Liver (tissue), 9 donors: ENCODE results near the gene EXOSC5. TPM values are rescaled to one million over a fixed set of nuclear protein-coding genes. Genes with fewer than 3 reads are reported as not detected.

Source experiments
- DNase-seq: peaks from one replicate; pipeline ENCODE4 v3.0.0-alpha.2; 2017; ENCODE audit warnings: low spot score
- H3K27ac ChIP-seq, 2 donors: one replicate each; pipeline ENCODE4 v1.7.0; 2013; ENCODE audit warnings: inconsistent platforms in 2 of 2, low read length in 2 of 2, control low read depth in 1 of 2, low read depth in 1 of 2, mild to moderate bottlenecking in 1 of 2
- H3K27me3 ChIP-seq, 4 donors: one replicate each; pipeline versions ENCODE4 v1.6.1 to v1.7.0; 2013; ENCODE audit warnings: low read length in 3 of 4, inconsistent platforms in 1 of 4, mild to moderate bottlenecking in 1 of 4, moderate library complexity in 1 of 4; ENCODE audit not compliant: control insufficient read depth in 4 of 4, insufficient read depth in 4 of 4
- H3K36me3 ChIP-seq, 4 donors: one replicate each; pipeline versions ENCODE4 v1.6.1 to v1.7.0; 2013; ENCODE audit warnings: low read length in 3 of 4, mild to moderate bottlenecking in 3 of 4, low read depth in 1 of 4, moderate library complexity in 1 of 4; ENCODE audit not compliant: control insufficient read depth in 4 of 4, insufficient read depth in 3 of 4
- H3K4me1 ChIP-seq, 4 donors: one replicate each; pipeline versions ENCODE4 v1.6.1 to v1.7.0; 2013; ENCODE audit warnings: low read length in 3 of 4, mild to moderate bottlenecking in 3 of 4, moderate library complexity in 1 of 4; ENCODE audit not compliant: control insufficient read depth in 4 of 4, insufficient read depth in 4 of 4
- H3K4me3 ChIP-seq, 3 donors: one replicate each; pipeline versions ENCODE4 v1.6.1 to v1.7.0; 2013; ENCODE audit warnings: low read length in 3 of 3, control low read depth in 1 of 3, low read depth in 1 of 3, mild to moderate bottlenecking in 1 of 3
- H3K9ac ChIP-seq, 2 donors: one replicate each; pipeline ENCODE4 v1.7.0; 2013; ENCODE audit warnings: low read length in 2 of 2, mild to moderate bottlenecking in 2 of 2, moderate library complexity in 2 of 2, control low read depth in 1 of 2, low read depth in 1 of 2
- H3K9me3 ChIP-seq, 4 donors: one replicate each; pipeline versions ENCODE4 v1.6.1 to v1.7.0; 2013; ENCODE audit warnings: low read length in 3 of 4; ENCODE audit not compliant: control insufficient read depth in 4 of 4
- ATF3 ChIP-seq: IDR thresholded peaks from 2 replicates; pipeline ENCODE4 v1.6.1; 2016; ENCODE audit warnings: antibody characterized with exemption
- CTCF ChIP-seq: fragments of 150-350 bp; IDR thresholded peaks from 2 replicates; pipeline ENCODE4 v1.5.1; 2017; ENCODE audit warnings: improper control_type of control experiment, low read depth, low read length; ENCODE audit not compliant: missing input control
- EGR1 ChIP-seq, 2 donors: IDR thresholded peaks; 2 replicates each; pipeline ENCODE4 v1.6.1; 2016 to 2018; ENCODE audit warnings: antibody characterized with exemption in 2 of 2, low read depth in 2 of 2
- FOXA1 ChIP-seq: IDR thresholded peaks from 2 replicates; pipeline ENCODE4 v1.6.1; 2016; ENCODE audit warnings: antibody characterized with exemption
- FOXA2 ChIP-seq: IDR thresholded peaks from 2 replicates; pipeline ENCODE4 v1.6.1; 2016; ENCODE audit warnings: antibody characterized with exemption
- GABPA ChIP-seq, 2 donors: IDR thresholded peaks in 1 of 2; conservative IDR thresholded peaks in 1 of 2; 2 replicates each; pipeline ENCODE4 v1.6.1; 2016; ENCODE audit warnings: antibody characterized with exemption in 2 of 2, mild to moderate bottlenecking in 1 of 2, moderate library complexity in 1 of 2
- HNF4A ChIP-seq, 2 donors: conservative IDR thresholded peaks; 2 replicates each; pipeline ENCODE4 v1.6.1; 2016; ENCODE audit warnings: antibody characterized with exemption in 2 of 2, mild to moderate bottlenecking in 2 of 2
- HNF4G ChIP-seq: IDR thresholded peaks from 2 replicates; pipeline ENCODE4 v1.6.1; 2016; ENCODE audit warnings: antibody characterized with exemption
- JUND ChIP-seq, 2 donors: IDR thresholded peaks; 2 replicates each; pipeline ENCODE4 v1.6.1; 2016; ENCODE audit warnings: antibody characterized with exemption in 2 of 2
- MAX ChIP-seq: IDR thresholded peaks from 2 replicates; pipeline ENCODE4 v1.6.1; 2016; ENCODE audit warnings: antibody characterized with exemption
- NR2F2 ChIP-seq: IDR thresholded peaks from 2 replicates; pipeline ENCODE4 v1.6.1; 2016; ENCODE audit warnings: antibody characterized with exemption
- RAD21 ChIP-seq, 2 donors: IDR thresholded peaks; 2 replicates each; pipeline ENCODE4 v1.6.1; 2016; ENCODE audit warnings: antibody characterized with exemption in 2 of 2, mild to moderate bottlenecking in 2 of 2
- REST ChIP-seq: IDR thresholded peaks from 2 replicates; pipeline ENCODE4 v1.6.1; 2016; ENCODE audit warnings: antibody characterized with exemption, mild to moderate bottlenecking
- RXRA ChIP-seq, 2 donors: IDR thresholded peaks; 2 replicates each; pipeline ENCODE4 v1.6.1; 2017 to 2018; ENCODE audit warnings: antibody characterized with exemption in 2 of 2, mild to moderate bottlenecking in 1 of 2
- SP1 ChIP-seq: IDR thresholded peaks from 2 replicates; pipeline ENCODE4 v1.6.1; 2018; ENCODE audit warnings: antibody characterized with exemption, mild to moderate bottlenecking
- TAF1 ChIP-seq: conservative IDR thresholded peaks from 2 replicates; pipeline ENCODE4 v1.6.1; 2016; ENCODE audit warnings: antibody characterized with exemption, mild to moderate bottlenecking
- YY1 ChIP-seq: IDR thresholded peaks from 2 replicates; pipeline ENCODE4 v1.6.1; 2016; ENCODE audit warnings: antibody characterized with exemption, mild to moderate bottlenecking
- ZBTB33 ChIP-seq: IDR thresholded peaks from 2 replicates; pipeline ENCODE4 v1.6.1; 2016; ENCODE audit warnings: antibody characterized with exemption
- WGBS: extraction: QIAGEN DNeasy Blood & Tissue Kit; methylation state at CpG from one replicate; pipeline ENCODE4 v1.1.7; 2013; 5-methylcytosine and 5-hydroxymethylcytosine counted together
- polyA plus RNA-seq, 2 donors: library from polyadenylated mRNA; stranded (reverse) in 1 of 2; unstranded in 1 of 2; fragments of 200-250 nt in 1 of 2; fragments of >200 nt in 1 of 2; fragmentation: Nextera tagmentation in 1 of 2; extraction: Ambion mirVana in 1 of 2; gene quantifications; one replicate each; pipeline versions ENCODE4 v1.2.1 to v1.2.3, GENCODE V29; 2013 to 2015
- total RNA-seq, 2 donors: library from RNA; depleted of rRNA; stranded (reverse); fragments of >200 nt; gene quantifications; one replicate each; pipeline ENCODE4 v1.2.3, GENCODE V29; 2014
- donor health status: healthy.
- donor health status: healthy.
- donor health status: healthy.
- donor health status: healthy.
- donor health status: healthy.

EXOSC5 gene
- total and polyA plus RNA-seq, 4 donors, result 8.3 to 26.7 (median 18.9) TPM

- TF ChIP-seq REST (no peak), ATF3 (no peak), RAD21 (IDR thresholded peaks at IDR 0.05) (no peak), SP1 (no peak), MAX (no peak), GABPA (IDR thresholded peaks at IDR 0.05 in 1 of 2, conservative IDR thresholded peaks at IDR 0.05 in 1 of 2) (no peak), FOXA2 (no peak), HNF4G (no peak), EGR1 (IDR thresholded peaks at IDR 0.05; ENCODE audit: low read depth in 2 of 2) (no peak), HNF4A (conservative IDR thresholded peaks at IDR 0.05) (no peak)
Observed at GRCh38 chr19:41351339-41352245, 45.6 kb downstream of the EXOSC5 start (continued).

- H3K27me3 ChIP-seq, result no peaks in the 10 kb centered on the region
- TF ChIP-seq RAD21 (IDR thresholded peaks at IDR 0.05), result no peak
- TF ChIP-seq HNF4G, result no peak
- no peak for TF ChIP-seq JUND (IDR thresholded peaks at IDR 0.05)
- no peak for TF ChIP-seq TAF1
- no peak for TF ChIP-seq NR2F2
- TF ChIP-seq MAX, result no peak
- no peak for TF ChIP-seq YY1
- no peak for TF ChIP-seq CTCF
- TF ChIP-seq ATF3, result no peak
- TF ChIP-seq HNF4A (conservative IDR thresholded peaks at IDR 0.05), result no peak
- no peak for TF ChIP-seq REST
- no peak for TF ChIP-seq FOXA1
- TF ChIP-seq ZBTB33, result no peak
- TF ChIP-seq SP1, result no peak
- TF ChIP-seq EGR1 (IDR thresholded peaks at IDR 0.05; ENCODE audit: low read depth in 2 of 2), result no peak
- no peak for TF ChIP-seq GABPA (IDR thresholded peaks at IDR 0.05 in 1 of 2, conservative IDR thresholded peaks at IDR 0.05 in 1 of 2)
- no peak for TF ChIP-seq RXRA (IDR thresholded peaks at IDR 0.05)
- no peak for TF ChIP-seq FOXA2
- peak overlapping the region; percentile 41 to 61 (median 50) for H3K4me3 ChIP-seq
- peak overlapping the region; percentile 45 to 63 for H3K27ac ChIP-seq
- no peaks in the 10 kb centered on the region for H3K9me3 ChIP-seq
- H3K36me3 ChIP-seq, result no peaks in the 10 kb centered on the region
- no peak for DNase-seq
- H3K4me1 ChIP-seq, result peaks cover 0 to 39% (median 18%) of the 10 kb centered on the region in 4 donors
- H3K9ac ChIP-seq, result peak overlapping the region in 1 of 2 donors; percentile 44
- 20% methylated on average over 22 of the region's 22 CpGs for WGBS
Observed at GRCh38 chr19:41350735-41351338, 46.3 kb downstream of the EXOSC5 start.
